Type B pancreatic cell (in vitro differentiated cells): Measurements from ENCODE around the gene HNRNPA2B1. TPM values are rescaled to one million over a fixed set of nuclear protein-coding genes. Genes with fewer than 3 reads are reported as not detected.

Experiments used
- DNase-seq: peaks from one replicate; pipeline ENCODE4 v3.0.0; 2021; ENCODE audit warnings: mixed read lengths; ENCODE audit not compliant: unreplicated experiment; ENCODE audit errors: extremely low spot score
- H3K27ac Mint-ChIP-seq: 2 replicates; pipeline ENCODE4 v1.8.0; 2021; ENCODE audit warnings: mild to moderate bottlenecking, mixed read lengths
- H3K27me3 Mint-ChIP-seq: 2 replicates; pipeline ENCODE4 v1.8.0; 2021; ENCODE audit warnings: mixed read lengths
- H3K36me3 Mint-ChIP-seq: 2 replicates; pipeline ENCODE4 v1.8.0; 2021; ENCODE audit warnings: mixed read lengths
- H3K4me1 Mint-ChIP-seq: one replicate; pipeline ENCODE4 v1.8.0; 2021; ENCODE audit warnings: mixed read lengths; ENCODE audit not compliant: unreplicated experiment
- H3K4me3 Mint-ChIP-seq: 2 replicates; pipeline ENCODE4 v1.8.0; 2021; ENCODE audit warnings: mild to moderate bottlenecking, mixed read lengths
- H3K9me3 Mint-ChIP-seq: 2 replicates; pipeline ENCODE4 v1.8.0; 2021; ENCODE audit warnings: mixed read lengths
- total RNA-seq: library from RNA; stranded (reverse); gene quantifications from 2 replicates; pipeline ENCODE4 v1.2.1, GENCODE V29; 2021; ENCODE audit warnings: low replicate concordance
- TF ChIP-seq, protein P1 (sequence below): fragments of 200-600 bp; sonication (generic); conservative IDR thresholded peaks from 2 replicates; pipeline ENCODE4 v1.5.0; 2021; ENCODE audit warnings: antibody characterized with exemption, mild to moderate bottlenecking

HNRNPA2B1 gene
- total RNA-seq, 1 donor from 2014 or later: 733 TPM

- Mint-ChIP-seq H3K36me3 (no peaks in the 10 kb centered on the region), H3K4me3 (no peak overlapping the region), H3K27ac (no peak overlapping the region), H3K4me1 (no peaks in the 10 kb centered on the region), H3K27me3 (peaks cover 2% of the 10 kb centered on the region), H3K9me3 (no peaks in the 10 kb centered on the region)
- DNase-seq: no peak
- TF ChIP-seq, protein P1, sequence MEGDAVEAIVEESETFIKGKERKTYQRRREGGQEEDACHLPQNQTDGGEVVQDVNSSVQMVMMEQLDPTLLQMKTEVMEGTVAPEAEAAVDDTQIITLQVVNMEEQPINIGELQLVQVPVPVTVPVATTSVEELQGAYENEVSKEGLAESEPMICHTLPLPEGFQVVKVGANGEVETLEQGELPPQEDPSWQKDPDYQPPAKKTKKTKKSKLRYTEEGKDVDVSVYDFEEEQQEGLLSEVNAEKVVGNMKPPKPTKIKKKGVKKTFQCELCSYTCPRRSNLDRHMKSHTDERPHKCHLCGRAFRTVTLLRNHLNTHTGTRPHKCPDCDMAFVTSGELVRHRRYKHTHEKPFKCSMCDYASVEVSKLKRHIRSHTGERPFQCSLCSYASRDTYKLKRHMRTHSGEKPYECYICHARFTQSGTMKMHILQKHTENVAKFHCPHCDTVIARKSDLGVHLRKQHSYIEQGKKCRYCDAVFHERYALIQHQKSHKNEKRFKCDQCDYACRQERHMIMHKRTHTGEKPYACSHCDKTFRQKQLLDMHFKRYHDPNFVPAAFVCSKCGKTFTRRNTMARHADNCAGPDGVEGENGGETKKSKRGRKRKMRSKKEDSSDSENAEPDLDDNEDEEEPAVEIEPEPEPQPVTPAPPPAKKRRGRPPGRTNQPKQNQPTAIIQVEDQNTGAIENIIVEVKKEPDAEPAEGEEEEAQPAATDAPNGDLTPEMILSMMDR: no peak
Observed at GRCh38 chr7:26140380-26140779, 60.2 kb downstream of the HNRNPA2B1 start.

Other genes starting within 250 kb of the HNRNPA2B1 start
- gene NFE2L3, start 48.5 kb downstream of the HNRNPA2B1 start, total RNA-seq: 6.5 and 10.5 TPM in 2 replicates
- 108 and 188 TPM in 2 replicates for gene CBX3, start 999 bp upstream of the HNRNPA2B1 start, total RNA-seq
- gene SNX10, start 91.1 kb upstream of the HNRNPA2B1 start, total RNA-seq: 1.8 and 2.8 TPM in 2 replicates